K562 (cell line): ENCODE data around the gene VWA1. TPM values are rescaled to one million over a fixed set of nuclear protein-coding genes. Genes with fewer than 3 reads are reported as not detected.
A peak's percentile ranks its signal among the peaks of the same experiment; 100 is the strongest.

ENCODE experiments used
- ELF1 ChIP-seq: fragments of 200-800 bp; sonication (Bioruptor generic); IDR thresholded peaks from 2 replicates; pipeline ENCODE4 v1.6.1; 2016; ENCODE audit warnings: missing genetic modification characterization, missing compliant biosample characterization
- ESRRA ChIP-seq: fragments of 450-650 bp; IDR thresholded peaks from 2 replicates; pipeline ENCODE4 v1.6.1; 2014; ENCODE audit warnings: low read depth, mild to moderate bottlenecking, moderate library complexity, borderline replicate concordance
- GABPB2 ChIP-seq: fragments of 250-450 bp; sonication (Bioruptor Pico); conservative IDR thresholded peaks from 2 replicates; pipeline ENCODE4 v1.5.1; 2021; ENCODE audit warnings: mild to moderate bottlenecking
- MCM5 ChIP-seq: fragments of 450-650 bp; IDR thresholded peaks from 2 replicates; pipeline ENCODE4 v1.6.1; 2016; ENCODE audit warnings: low read depth
- MED1 ChIP-seq: sonication (generic); formaldehyde crosslinking; IDR thresholded peaks from 2 replicates; pipeline ENCODE4 v1.8.1; 2023; ENCODE audit warnings: missing genetic modification reagents, borderline replicate concordance
- NR1H2 ChIP-seq: sonication (generic); formaldehyde crosslinking; IDR thresholded peaks from 2 replicates; pipeline ENCODE4 v1.4.0; 2020; ENCODE audit warnings: mild to moderate bottlenecking, missing genetic modification reagents
- PML ChIP-seq: IDR thresholded peaks from 2 replicates; pipeline ENCODE4 v1.6.1; 2012; ENCODE audit warnings: low read length, inconsistent platforms
- PTBP1 ChIP-seq: fragments of 200-400 bp; formaldehyde crosslinking; IDR thresholded peaks from 2 replicates; pipeline ENCODE4 v1.6.1; 2017; ENCODE audit warnings: low read depth, low read length
- RNF2 ChIP-seq: sonication (generic); IDR thresholded peaks from 2 replicates; pipeline ENCODE4 v1.6.1; 2016
- SMARCA4 ChIP-seq: fragments of 450-650 bp; IDR thresholded peaks from 2 replicates; pipeline ENCODE4 v1.6.1; 2016
- TGIF2 ChIP-seq: sonication (generic); formaldehyde crosslinking; IDR thresholded peaks from 2 replicates; pipeline ENCODE4 v1.8.1; 2022; ENCODE audit warnings: mild to moderate bottlenecking, missing genetic modification reagents, moderate library complexity
- TSC22D4 ChIP-seq: fragments of 450-650 bp; IDR thresholded peaks from 2 replicates; pipeline ENCODE4 v1.6.1; 2016; ENCODE audit warnings: missing genetic modification characterization, missing biosample characterization, control low read depth
- ZBTB17 ChIP-seq: fragments of 450-650 bp; formaldehyde crosslinking; IDR thresholded peaks from 2 replicates; pipeline ENCODE4 v1.4.0; 2020; ENCODE audit warnings: mild to moderate bottlenecking
- ZKSCAN3 ChIP-seq: fragments of 250-450 bp; sonication (Bioruptor Pico); IDR thresholded peaks from 2 replicates; pipeline ENCODE4 v1.4.0; 2020
- ZNF224 ChIP-seq: sonication (generic); formaldehyde crosslinking; IDR thresholded peaks from 2 replicates; pipeline ENCODE4 v1.8.0; 2022; ENCODE audit warnings: mild to moderate bottlenecking, missing genetic modification reagents
- ZNF830 ChIP-seq: fragments of 250-450 bp; sonication (Bioruptor Pico); IDR thresholded peaks from 2 replicates; pipeline ENCODE4 v1.5.0; 2021; ENCODE audit warnings: mild to moderate bottlenecking
- ZSCAN32 ChIP-seq: fragments of 450-650 bp; formaldehyde crosslinking; IDR thresholded peaks from 2 replicates; pipeline ENCODE4 v1.4.0; 2020; ENCODE audit warnings: mild to moderate bottlenecking, moderate library complexity
- polyA plus RNA-seq, 8 experiments: library from polyadenylated mRNA; depleted of rRNA in 4 of 8; stranded (reverse) in 5 of 8; unstranded in 3 of 8; fragments of >200 nt; fragmentation: Nextera tagmentation in 2 of 8; fragmentation: Illumina TruSeq in 1 of 8; extraction: Ambion mirVana in 2 of 8; extraction: Trizol in 1 of 8; gene quantifications; 2 replicates each; pipeline versions ENCODE4 v1.2.1 to v1.2.3, GENCODE V29; 2011 to 2014; ENCODE audit warnings: inconsistent platforms in 1 of 8, missing spikeins in 1 of 8
- total RNA-seq, 7 experiments: library from RNA; depleted of rRNA in 6 of 7; stranded (reverse); fragments of >200 nt in 6 of 7; fragmentation: Illumina TruSeq in 2 of 7; extraction: Trizol in 2 of 7; gene quantifications; 2 replicates each; pipeline versions ENCODE4 v1.2.1 to v1.2.3, GENCODE V29; 2011 to 2021; ENCODE audit warnings: low replicate concordance in 1 of 7
- TF ChIP-seq, protein P1 (sequence below): fragments of 450-650 bp; IDR thresholded peaks from one replicate; pipeline ENCODE4 v1.6.1; 2018; ENCODE audit warnings: mild to moderate bottlenecking, moderate library complexity; ENCODE audit not compliant: partially characterized antibody
- TF ChIP-seq, protein P2 (sequence below): fragments of 250-450 bp; sonication (Bioruptor Pico); IDR thresholded peaks from 2 replicates; pipeline ENCODE4 v1.5.0; 2021
- TF ChIP-seq, protein P3 (sequence below): fragments of 250-450 bp; sonication (Bioruptor Pico); IDR thresholded peaks from 2 replicates; pipeline ENCODE4 v1.5.0; 2021; ENCODE audit warnings: mild to moderate bottlenecking, moderate library complexity

The VWA1 gene
- total and polyA plus RNA-seq, 9 of the 15 experiments (the other 6 are each of a cell fraction or from before 2014, with no cell fraction given): 0.01 to 6.4 (median 0.85) TPM

DNA sequence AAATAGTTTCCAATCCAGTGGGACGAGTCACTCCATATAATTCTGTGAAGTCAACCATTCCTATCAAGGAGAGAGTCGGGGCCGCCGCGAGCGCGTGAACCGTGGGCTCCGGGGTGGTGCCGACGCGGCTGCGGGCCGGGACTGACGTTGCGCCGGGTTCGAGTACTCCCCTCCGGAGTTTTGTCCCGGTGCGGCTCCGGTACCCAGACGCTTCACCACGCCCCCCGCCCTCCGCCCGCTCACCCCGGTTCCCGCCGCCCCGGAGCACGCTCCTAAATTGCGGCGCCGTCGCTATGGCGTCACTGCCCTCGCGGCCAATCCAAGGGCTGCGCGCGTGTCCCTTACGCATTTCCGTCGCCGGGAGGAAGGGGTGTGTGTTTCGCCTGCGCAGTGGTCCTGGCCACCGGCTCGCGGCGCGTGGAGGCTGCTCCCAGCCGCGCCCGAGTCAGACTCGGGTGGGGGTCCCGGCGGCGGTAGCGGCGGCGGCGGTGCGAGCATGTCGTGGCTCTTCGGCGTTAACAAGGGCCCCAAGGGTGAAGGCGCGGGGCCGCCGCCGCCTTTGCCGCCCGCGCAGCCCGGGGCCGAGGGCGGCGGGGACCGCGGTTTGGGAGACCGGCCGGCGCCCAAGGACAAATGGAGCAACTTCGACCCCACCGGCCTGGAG lies 36.0 kb downstream of the VWA1 start, which contains the start of gene ATAD3B (continued):
- TF ChIP-seq, protein P1, sequence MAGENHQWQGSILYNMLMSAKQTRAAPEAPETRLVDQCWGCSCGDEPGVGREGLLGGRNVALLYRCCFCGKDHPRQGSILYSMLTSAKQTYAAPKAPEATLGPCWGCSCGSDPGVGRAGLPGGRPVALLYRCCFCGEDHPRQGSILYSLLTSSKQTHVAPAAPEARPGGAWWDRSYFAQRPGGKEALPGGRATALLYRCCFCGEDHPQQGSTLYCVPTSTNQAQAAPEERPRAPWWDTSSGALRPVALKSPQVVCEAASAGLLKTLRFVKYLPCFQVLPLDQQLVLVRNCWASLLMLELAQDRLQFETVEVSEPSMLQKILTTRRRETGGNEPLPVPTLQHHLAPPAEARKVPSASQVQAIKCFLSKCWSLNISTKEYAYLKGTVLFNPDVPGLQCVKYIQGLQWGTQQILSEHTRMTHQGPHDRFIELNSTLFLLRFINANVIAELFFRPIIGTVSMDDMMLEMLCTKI: no peak
- TF ChIP-seq ZKSCAN3 (no peak), TSC22D4 (tag) (no peak), PTBP1 (no peak), ZNF830 (CRISPR knock-in tag) (no peak), ESRRA (peak; percentile 80), GABPB2 (CRISPR knock-in tag) (no peak), ZBTB17 (no peak), TGIF2 (CRISPR knock-in tag) (no peak), ZSCAN32 (CRISPR knock-in tag) (no peak), ELF1 (tag) (no peak), MCM5 (no peak), RNF2 (0 out of 2 replicates have a peak, but pooled peaks have one; percentile 40), NR1H2 (no peak), PML (no peak; the same call in 1 of the 2 replicates), SMARCA4 (no peak), MED1 (CRISPR knock-in tag) (no peak), ZNF224 (CRISPR knock-in tag) (no peak)
- TF ChIP-seq, protein P2, sequence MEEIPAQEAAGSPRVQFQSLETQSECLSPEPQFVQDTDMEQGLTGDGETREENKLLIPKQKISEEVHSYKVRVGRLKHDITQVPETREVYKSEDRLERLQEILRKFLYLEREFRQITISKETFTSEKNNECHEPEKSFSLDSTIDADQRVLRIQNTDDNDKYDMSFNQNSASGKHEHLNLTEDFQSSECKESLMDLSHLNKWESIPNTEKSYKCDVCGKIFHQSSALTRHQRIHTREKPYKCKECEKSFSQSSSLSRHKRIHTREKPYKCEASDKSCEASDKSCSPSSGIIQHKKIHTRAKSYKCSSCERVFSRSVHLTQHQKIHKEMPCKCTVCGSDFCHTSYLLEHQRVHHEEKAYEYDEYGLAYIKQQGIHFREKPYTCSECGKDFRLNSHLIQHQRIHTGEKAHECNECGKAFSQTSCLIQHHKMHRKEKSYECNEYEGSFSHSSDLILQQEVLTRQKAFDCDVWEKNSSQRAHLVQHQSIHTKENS (CRISPR knock-in tag): no peak
- TF ChIP-seq, protein P3, sequence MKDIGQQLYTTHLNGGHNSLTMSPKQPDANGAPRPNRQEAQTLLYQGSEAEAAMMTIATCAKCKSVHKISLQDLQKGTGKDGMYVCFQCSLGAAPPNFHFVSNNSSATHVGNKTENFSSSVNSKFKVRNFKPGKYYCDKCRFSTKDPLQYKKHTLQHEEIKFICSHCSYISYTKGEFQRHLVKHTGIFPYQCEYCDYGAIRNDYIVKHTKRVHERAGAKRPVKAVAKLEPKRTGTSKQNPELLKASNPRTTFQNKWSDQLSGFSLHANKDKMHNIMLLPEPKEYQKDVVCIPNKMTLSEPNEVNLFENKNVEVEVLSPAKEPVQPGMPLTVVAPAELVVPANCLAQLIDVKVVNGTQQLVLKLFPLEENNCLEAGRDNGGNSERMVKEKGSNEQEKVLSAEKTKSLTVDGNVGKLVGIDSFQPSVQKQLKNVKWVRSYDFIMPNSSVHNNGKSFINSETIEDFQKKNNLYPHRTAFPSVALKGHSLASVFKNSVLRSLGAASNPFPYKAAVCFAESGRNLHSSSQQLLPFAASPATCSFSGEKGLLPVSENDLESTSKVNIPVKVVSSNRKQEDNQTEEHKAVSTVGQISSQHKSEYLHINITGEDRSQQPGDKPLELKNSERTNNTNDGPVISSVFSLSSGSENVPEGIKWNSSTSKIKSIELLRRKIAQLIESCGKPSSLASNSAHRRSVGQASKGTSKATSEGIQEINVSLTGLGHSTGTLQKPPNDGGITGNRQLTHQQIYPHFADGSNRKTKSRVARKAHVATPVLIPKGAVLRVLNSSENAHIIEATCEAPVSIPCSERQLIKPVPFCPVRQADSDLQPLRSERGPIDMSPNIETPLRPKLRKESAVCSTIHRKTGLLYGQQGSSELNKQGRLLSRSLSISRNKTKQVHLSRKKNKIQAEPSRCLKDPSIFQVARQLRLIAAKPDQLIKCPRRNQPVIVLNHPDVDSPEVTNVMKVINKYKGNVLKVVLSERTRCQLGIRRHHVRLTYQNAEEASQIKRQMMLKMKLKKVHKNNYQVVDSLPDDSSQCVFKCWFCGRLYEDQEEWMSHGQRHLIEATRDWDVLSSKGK (CRISPR knock-in tag): no peak
